NCI-H2081 (cell line): ENCODE measurements around the gene CLDN24.

Experiments
- DNase-seq, 2 experiments: peaks; one replicate each; lab custom pipeline; 2025; lab: John Stamatoyannopoulos, UW

CLDN24 gene

DNA sequence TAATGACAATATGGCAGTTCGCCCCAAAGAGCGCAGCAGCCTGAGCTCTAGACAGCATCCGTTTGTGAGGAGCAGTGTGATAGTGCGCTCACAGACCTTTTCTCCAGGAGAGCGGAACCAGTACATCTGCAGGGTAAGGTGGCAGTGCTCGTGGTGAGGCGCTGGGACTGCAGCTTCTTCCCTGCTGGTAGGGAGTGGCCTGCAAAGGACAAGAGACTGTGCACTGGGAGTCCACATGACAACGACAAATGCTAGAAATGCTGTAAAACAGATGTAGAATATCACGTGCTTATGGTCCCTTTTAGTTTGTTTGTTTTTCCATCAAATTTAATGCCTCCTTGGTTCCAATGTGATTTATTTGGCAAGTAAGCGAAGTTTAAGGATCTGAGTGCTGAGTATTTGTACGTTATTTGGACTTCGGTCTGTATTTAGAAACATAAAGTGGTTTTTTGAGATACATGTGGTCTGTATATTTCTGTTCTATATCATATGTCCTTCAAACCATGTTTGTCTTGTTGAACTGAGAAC is 37.9 kb downstream of the CLDN24 start:
- peak in 1 of 2 experiments; percentile 1 for DNase-seq

DNA sequence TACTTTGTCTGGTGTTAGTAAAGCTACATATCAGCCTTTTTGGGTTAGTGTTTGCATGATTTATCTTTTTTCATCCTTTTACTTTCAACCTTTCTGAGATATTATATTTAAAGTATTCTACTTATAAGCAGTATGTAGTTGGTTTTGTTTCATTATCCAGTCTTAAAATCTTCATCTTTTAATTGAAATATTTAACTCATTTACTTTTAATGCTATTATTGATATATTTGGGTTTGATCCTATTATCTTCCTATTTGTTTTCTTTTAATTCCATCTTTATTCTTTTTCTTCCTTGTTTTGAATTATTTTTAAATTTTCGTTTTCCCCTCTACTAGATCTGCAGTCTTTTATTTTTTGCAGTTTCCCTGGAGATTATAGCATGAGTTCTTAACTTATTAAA is 46.1 kb downstream of the CLDN24 start:
- no peak for DNase-seq

DNA sequence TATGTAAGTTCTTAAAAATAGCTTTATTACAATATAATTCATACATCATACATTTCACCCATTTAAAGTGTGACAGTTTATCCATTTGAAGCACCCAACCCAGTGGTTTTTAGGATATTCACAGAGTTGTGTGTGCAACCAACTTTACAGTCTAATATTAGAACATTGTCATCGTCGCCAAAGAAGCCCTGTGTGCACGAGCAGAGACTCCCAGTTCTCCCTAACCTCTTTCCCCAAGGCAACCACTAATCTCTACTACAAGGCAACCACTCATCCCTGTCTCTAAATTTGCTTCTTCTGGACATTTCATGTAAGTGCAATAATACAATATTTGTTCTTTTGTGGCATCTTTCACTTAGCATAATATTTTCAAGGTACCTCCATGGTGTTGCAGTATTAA is 49.8 kb downstream of the CLDN24 start:
- DNase-seq = no peak
